H9 (cell line): Measurements from ENCODE around the gene BLOC1S6. TPM values are rescaled to one million over a fixed set of nuclear protein-coding genes. Genes with fewer than 3 reads are reported as not detected.

ENCODE experiments used
- DNase-seq: peaks from one replicate; pipeline ENCODE4 v3.0.0-alpha.2; 2017
- H2AFZ ChIP-seq: one replicate; pipeline ENCODE4 v1.6.1; 2013; ENCODE audit warnings: mild to moderate bottlenecking, low read length, control low read depth, moderate library complexity
- H2AK5ac ChIP-seq: 2 replicates; pipeline ENCODE4 v1.6.1; 2013; ENCODE audit warnings: low read length, control low read depth, mixed read lengths; ENCODE audit not compliant: insufficient read length
- H2BK120ac ChIP-seq: one replicate; pipeline ENCODE4 v1.6.1; 2013; ENCODE audit warnings: low read depth, mild to moderate bottlenecking, low read length, control low read depth, inconsistent platforms; ENCODE audit not compliant: poor library complexity, severe bottlenecking
- H2BK12ac ChIP-seq: 2 replicates; pipeline ENCODE4 v1.6.1; 2013; ENCODE audit warnings: low read length, control low read depth, mixed read lengths, low read depth; ENCODE audit not compliant: insufficient read length
- H2BK15ac ChIP-seq: 2 replicates; pipeline ENCODE4 v1.6.1; 2013; ENCODE audit warnings: low read depth, low read length, control low read depth
- H2BK20ac ChIP-seq: one replicate; pipeline ENCODE4 v1.6.1; 2013; ENCODE audit warnings: low read depth, mild to moderate bottlenecking, low read length, control low read depth, inconsistent platforms; ENCODE audit not compliant: poor library complexity, severe bottlenecking
- H2BK5ac ChIP-seq: 2 replicates; pipeline ENCODE4 v1.6.1; 2013; ENCODE audit warnings: low read length, control low read depth, mixed read lengths; ENCODE audit not compliant: insufficient read length
- H3K14ac ChIP-seq: 2 replicates; pipeline ENCODE4 v1.6.1; 2013; ENCODE audit warnings: low read length, control low read depth; ENCODE audit not compliant: insufficient read depth
- H3K18ac ChIP-seq: 2 replicates; pipeline ENCODE4 v1.6.1; 2013; ENCODE audit warnings: low read depth, mild to moderate bottlenecking, mixed read lengths, low read length, control low read depth; ENCODE audit not compliant: insufficient read length
- H3K23ac ChIP-seq: 2 replicates; pipeline ENCODE4 v1.6.1; 2013; ENCODE audit warnings: low read length, control low read depth, mixed read lengths, low read depth; ENCODE audit not compliant: insufficient read length
- H3K23me2 ChIP-seq: 2 replicates; pipeline ENCODE4 v1.6.1; 2013; ENCODE audit warnings: low read depth, mild to moderate bottlenecking, mixed read lengths, low read length, control low read depth; ENCODE audit not compliant: insufficient read length, poor library complexity, severe bottlenecking
- H3K27ac ChIP-seq: 2 replicates; pipeline ENCODE4 v1.5.1; 2013; ENCODE audit warnings: low read length, control low read depth, mixed read lengths, low read depth; ENCODE audit not compliant: insufficient read length
- H3K27me3 ChIP-seq: 2 replicates; pipeline ENCODE4 v1.6.1; 2013; ENCODE audit warnings: low read length, control low read depth, inconsistent platforms; ENCODE audit not compliant: insufficient read depth
- H3K4ac ChIP-seq: 2 replicates; pipeline ENCODE4 v1.6.1; 2013; ENCODE audit warnings: low read depth, mild to moderate bottlenecking, control low read depth, inconsistent platforms, low read length, moderate library complexity
- H3K4me1 ChIP-seq: 2 replicates; pipeline ENCODE4 v1.6.1; 2013; ENCODE audit warnings: low read length, control low read depth, inconsistent platforms; ENCODE audit not compliant: insufficient read depth
- H3K4me2 ChIP-seq: 2 replicates; pipeline ENCODE4 v1.6.1; 2013; ENCODE audit warnings: low read length, control low read depth, mixed read lengths; ENCODE audit not compliant: insufficient read length, insufficient read depth
- H3K56ac ChIP-seq: 2 replicates; pipeline ENCODE4 v1.6.1; 2013; ENCODE audit warnings: low read depth, mild to moderate bottlenecking, mixed read lengths, low read length, control low read depth; ENCODE audit not compliant: insufficient read length
- H3K79me1 ChIP-seq: 2 replicates; pipeline ENCODE4 v1.6.1; 2013; ENCODE audit warnings: low read depth, mild to moderate bottlenecking, moderate library complexity, low read length, control low read depth, inconsistent platforms; ENCODE audit not compliant: insufficient read depth, poor library complexity, severe bottlenecking
- H3K79me2 ChIP-seq: 2 replicates; pipeline ENCODE4 v1.6.1; 2013; ENCODE audit warnings: low read length, control low read depth, inconsistent platforms; ENCODE audit not compliant: insufficient read depth
- H3K9ac ChIP-seq: 2 replicates; pipeline ENCODE4 v1.6.1; 2013; ENCODE audit warnings: low read length, control low read depth, mixed read lengths; ENCODE audit not compliant: insufficient read length; ENCODE audit errors: extremely low read depth
- H3K9me3 ChIP-seq: one replicate; pipeline ENCODE4 v1.6.1; 2013; ENCODE audit warnings: low read depth, low read length, inconsistent platforms; ENCODE audit not compliant: control insufficient read depth
- H3T11ph ChIP-seq: one replicate; pipeline ENCODE4 v1.6.1; 2013; ENCODE audit warnings: mild to moderate bottlenecking, low read length, control low read depth, inconsistent platforms
- H4K20me1 ChIP-seq: one replicate; pipeline ENCODE4 v1.6.1; 2013; ENCODE audit not compliant: control insufficient read depth, insufficient read length, insufficient read depth
- H4K5ac ChIP-seq: 2 replicates; pipeline ENCODE4 v1.6.1; 2013; ENCODE audit warnings: low read depth, mild to moderate bottlenecking, mixed read lengths, low read length, control low read depth; ENCODE audit not compliant: insufficient read length
- H4K8ac ChIP-seq: replicated peaks from 2 replicates; pipeline ENCODE4 v1.6.1; 2013; ENCODE audit warnings: low read length, control low read depth, mixed read lengths, low read depth; ENCODE audit not compliant: insufficient read length
- H4K91ac ChIP-seq: 2 replicates; pipeline ENCODE4 v1.6.1; 2013; ENCODE audit warnings: low read depth, mild to moderate bottlenecking, moderate library complexity, mixed read lengths, low read length, control low read depth; ENCODE audit not compliant: insufficient read length
- H3K27ac Mint-ChIP-seq, 3 experiments: 2 replicates in 2 of 3; 3 replicates in 1 of 3; pipeline ENCODE4 v1.8.0; 2020 to 2021; ENCODE audit warnings: mixed read lengths in 3 of 3, mild to moderate bottlenecking in 1 of 3, moderate library complexity in 1 of 3
- H3K27me3 Mint-ChIP-seq: 2 replicates; pipeline ENCODE4 v1.8.0; 2021; ENCODE audit warnings: low read depth, mild to moderate bottlenecking, moderate library complexity, mixed read lengths
- H3K36me3 Mint-ChIP-seq, 3 experiments: 2 replicates in 2 of 3; 3 replicates in 1 of 3; pipeline ENCODE4 v1.8.0; 2020 to 2021; ENCODE audit warnings: low read depth in 3 of 3, mixed read lengths in 3 of 3; ENCODE audit not compliant: insufficient read depth in 1 of 3
- H3K4me1 Mint-ChIP-seq, 2 experiments: 2 replicates each; pipeline ENCODE4 v1.8.0; 2020; ENCODE audit warnings: mixed read lengths in 2 of 2
- H3K4me3 Mint-ChIP-seq, 2 experiments: 2 replicates in 1 of 2; 3 replicates in 1 of 2; pipeline ENCODE4 v1.8.0; 2020 to 2021; ENCODE audit warnings: mild to moderate bottlenecking in 2 of 2, mixed read lengths in 2 of 2, moderate library complexity in 1 of 2
- H3K9me3 Mint-ChIP-seq, 2 experiments: 2 replicates in 1 of 2; 3 replicates in 1 of 2; pipeline ENCODE4 v1.8.0; 2020; ENCODE audit warnings: mild to moderate bottlenecking in 2 of 2, mixed read lengths in 2 of 2, moderate library complexity in 1 of 2
- WGBS: extraction: QIAGEN DNeasy Blood & Tissue Kit; methylation state at CpG from one replicate; pipeline ENCODE4 v1.1.7; 2013; ENCODE audit warnings: missing lambda C conversion rate, low lambda C conversion rate, mixed read lengths; ENCODE audit not compliant: insufficient read length; ENCODE audit errors: extremely low coverage; 5-methylcytosine and 5-hydroxymethylcytosine counted together
- total RNA-seq: library from RNA; stranded (reverse); gene quantifications from 2 replicates; pipeline ENCODE4 v1.2.1, GENCODE V29; 2021
- TF ChIP-seq, protein P1 (sequence below): fragments of 200-600 bp; sonication (generic); conservative IDR thresholded peaks from 3 replicates; pipeline ENCODE4 v1.8.0; 2021; ENCODE audit warnings: antibody characterized with exemption, mild to moderate bottlenecking

Gene BLOC1S6
- total RNA-seq, 1 experiment from 2014 or later: 36.9 TPM

DNA sequence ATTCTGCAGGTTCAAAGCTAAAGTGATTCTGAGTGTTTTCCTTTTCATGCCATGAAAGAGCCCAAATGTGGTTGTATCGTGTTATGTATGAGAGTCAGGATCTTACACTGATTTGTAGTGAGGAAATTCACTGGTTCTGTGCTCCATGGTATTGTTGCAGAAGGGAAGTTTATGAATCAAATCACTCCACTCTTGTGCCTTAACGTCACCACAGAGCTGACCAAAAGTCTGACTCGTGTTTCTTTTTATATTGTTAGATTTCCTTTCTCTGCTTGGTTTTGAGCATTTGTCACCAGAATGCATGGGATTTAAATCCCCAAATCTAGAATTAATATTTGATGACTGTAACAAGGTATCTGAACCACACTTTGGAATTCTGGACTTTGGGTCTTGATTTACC lies 35.5 kb upstream of the BLOC1S6 start:
- Histone ChIP-seq H2BK12ac (no peak overlapping the region), H4K8ac (no peak overlapping the region), H2BK120ac (no peak overlapping the region), H4K5ac (no peak overlapping the region), H3K14ac (no peak overlapping the region), H3K79me2 (no peaks in the 10 kb centered on the region), H3K56ac (no peak overlapping the region), H3K27me3 (no peaks in the 10 kb centered on the region), H2BK5ac (no peak overlapping the region), H3K9ac (no peak overlapping the region), H3K9me3 (no peaks in the 10 kb centered on the region), H2BK20ac (no peak overlapping the region), H3K27ac (no peak overlapping the region), H3T11ph (no peak overlapping the region), H3K23ac (no peak overlapping the region), H3K4me1 (no peaks in the 10 kb centered on the region), H3K18ac (no peak overlapping the region), H4K91ac (no peak overlapping the region), H3K79me1 (no peaks in the 10 kb centered on the region), H3K4ac (no peak overlapping the region), H3K23me2 (no peaks in the 10 kb centered on the region), H4K20me1 (no peaks in the 10 kb centered on the region), H2AK5ac (no peak overlapping the region), H3K4me2 (no peak overlapping the region), H2AFZ (no peak overlapping the region), H2BK15ac (no peak overlapping the region)
- Mint-ChIP-seq H3K27ac (no peak overlapping the region), H3K4me3 (no peak overlapping the region), H3K9me3 (no peaks in the 10 kb centered on the region; a peak in 1 of 5 replicates), H3K4me1 (peaks cover 5 to 13% of the 10 kb centered on the region in 2 experiments; a peak in 3 of 4 replicates), H3K27me3 (peaks cover 66% of the 10 kb centered on the region), H3K36me3 (no peaks in the 10 kb centered on the region)
- TF ChIP-seq, protein P1, sequence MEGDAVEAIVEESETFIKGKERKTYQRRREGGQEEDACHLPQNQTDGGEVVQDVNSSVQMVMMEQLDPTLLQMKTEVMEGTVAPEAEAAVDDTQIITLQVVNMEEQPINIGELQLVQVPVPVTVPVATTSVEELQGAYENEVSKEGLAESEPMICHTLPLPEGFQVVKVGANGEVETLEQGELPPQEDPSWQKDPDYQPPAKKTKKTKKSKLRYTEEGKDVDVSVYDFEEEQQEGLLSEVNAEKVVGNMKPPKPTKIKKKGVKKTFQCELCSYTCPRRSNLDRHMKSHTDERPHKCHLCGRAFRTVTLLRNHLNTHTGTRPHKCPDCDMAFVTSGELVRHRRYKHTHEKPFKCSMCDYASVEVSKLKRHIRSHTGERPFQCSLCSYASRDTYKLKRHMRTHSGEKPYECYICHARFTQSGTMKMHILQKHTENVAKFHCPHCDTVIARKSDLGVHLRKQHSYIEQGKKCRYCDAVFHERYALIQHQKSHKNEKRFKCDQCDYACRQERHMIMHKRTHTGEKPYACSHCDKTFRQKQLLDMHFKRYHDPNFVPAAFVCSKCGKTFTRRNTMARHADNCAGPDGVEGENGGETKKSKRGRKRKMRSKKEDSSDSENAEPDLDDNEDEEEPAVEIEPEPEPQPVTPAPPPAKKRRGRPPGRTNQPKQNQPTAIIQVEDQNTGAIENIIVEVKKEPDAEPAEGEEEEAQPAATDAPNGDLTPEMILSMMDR: no peak
- no peak for DNase-seq
- no CpG with 5 or more reads among the region's 3 CpGs for WGBS
